K562 (cell line): ENCODE measurements around the gene HMBS. TPM values are rescaled to one million over a fixed set of nuclear protein-coding genes. Genes with fewer than 3 reads are reported as not detected.

Experiments
- RBM39 ChIP-seq: fragments of 200-400 bp; formaldehyde crosslinking; optimal IDR thresholded peaks from 2 replicates; pipeline ENCODE3; 2018; ENCODE audit warnings: low read depth, low read length
- SNIP1 ChIP-seq: fragments of 450-650 bp; IDR thresholded peaks from 2 replicates; pipeline ENCODE4 v1.7.1; 2017; ENCODE audit warnings: low read depth, mild to moderate bottlenecking
- THRA ChIP-seq: fragments of 450-650 bp; IDR thresholded peaks from 2 replicates; pipeline ENCODE4 v1.6.1; 2017; ENCODE audit warnings: mild to moderate bottlenecking, moderate library complexity
- UBTF ChIP-seq, 2 experiments: IDR thresholded peaks; 2 replicates each; pipeline ENCODE4 v1.6.1; 2012; ENCODE audit warnings: improper control_type of control experiment in 2 of 2, low read depth in 2 of 2, low read length in 2 of 2, borderline replicate concordance in 1 of 2
- ZNF184 ChIP-seq: sonication (generic); formaldehyde crosslinking; IDR thresholded peaks from 2 replicates; pipeline ENCODE4 v1.5.0; 2020; ENCODE audit warnings: missing genetic modification reagents
- ZNF444 ChIP-seq: fragments of 250-450 bp; sonication (Bioruptor Pico); IDR thresholded peaks from 2 replicates; pipeline ENCODE4 v1.4.0; 2020; ENCODE audit warnings: mild to moderate bottlenecking, moderate library complexity
- polyA plus RNA-seq, 8 experiments: library from polyadenylated mRNA; depleted of rRNA in 4 of 8; stranded (reverse) in 5 of 8; unstranded in 3 of 8; fragments of >200 nt; fragmentation: Nextera tagmentation in 2 of 8; fragmentation: Illumina TruSeq in 1 of 8; extraction: Ambion mirVana in 2 of 8; extraction: Trizol in 1 of 8; gene quantifications; 2 replicates each; pipeline versions ENCODE4 v1.2.1 to v1.2.3, GENCODE V29; 2011 to 2014; ENCODE audit warnings: inconsistent platforms in 1 of 8, missing spikeins in 1 of 8
- total RNA-seq, 7 experiments: library from RNA; depleted of rRNA in 6 of 7; stranded (reverse); fragments of >200 nt in 6 of 7; fragmentation: Illumina TruSeq in 2 of 7; extraction: Trizol in 2 of 7; gene quantifications; 2 replicates each; pipeline versions ENCODE4 v1.2.1 to v1.2.3, GENCODE V29; 2011 to 2021; ENCODE audit warnings: low replicate concordance in 1 of 7
- TF ChIP-seq, protein P1 (sequence below): fragments of 250-450 bp; sonication (Bioruptor Pico); IDR thresholded peaks from 2 replicates; pipeline ENCODE4 v1.8.0; 2021; ENCODE audit warnings: moderate library complexity, mild to moderate bottlenecking, inconsistent platforms
- TF ChIP-seq, protein P2 (sequence below): fragments of 250-450 bp; sonication (Bioruptor Pico); IDR thresholded peaks from 2 replicates; pipeline ENCODE4 v1.5.0; 2022; ENCODE audit warnings: mild to moderate bottlenecking

Gene HMBS
- total and polyA plus RNA-seq, 9 of the 15 experiments (the other 6 are each of a cell fraction or from before 2014, with no cell fraction given), result 56.9 to 385 (median 286) TPM

DNA sequence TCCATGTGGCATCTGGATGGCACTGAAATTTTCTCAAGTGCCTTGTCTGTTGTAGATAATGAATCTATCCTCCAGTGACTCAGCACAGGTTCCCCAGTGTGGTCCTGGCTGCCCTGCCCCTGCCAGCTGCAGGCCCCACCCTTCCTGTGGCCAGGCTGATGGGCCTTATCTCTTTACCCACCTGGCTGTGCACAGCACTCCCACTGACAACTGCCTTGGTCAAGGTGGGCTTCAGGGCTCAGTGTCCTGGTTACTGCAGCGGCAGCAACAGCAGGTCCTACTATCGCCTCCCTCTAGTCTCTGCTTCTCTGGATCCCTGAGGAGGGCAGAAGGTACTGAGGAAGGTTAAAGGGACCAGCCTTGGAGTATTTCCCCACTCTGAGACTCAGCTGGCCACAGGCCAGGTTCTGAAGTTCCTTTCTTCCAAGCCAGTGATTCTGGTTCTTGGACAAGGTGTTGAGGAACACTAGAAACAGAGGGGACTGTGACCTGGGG is 3.1 kb downstream of the HMBS start (continued):
- TF ChIP-seq UBTF (IDR thresholded peaks at IDR 0.05; ENCODE audit: borderline replicate concordance in 1 of 2, low read depth in 2 of 2, low read length in 2 of 2) (peak in 1 of 2 experiments; percentile 77; a peak in 1 of 4 replicates), ZNF184 (CRISPR knock-in tag) (no peak), ZNF444 (no peak), THRA (no peak), SNIP1 (no peak), RBM39 (peak; percentile 26)
- TF ChIP-seq, protein P1, sequence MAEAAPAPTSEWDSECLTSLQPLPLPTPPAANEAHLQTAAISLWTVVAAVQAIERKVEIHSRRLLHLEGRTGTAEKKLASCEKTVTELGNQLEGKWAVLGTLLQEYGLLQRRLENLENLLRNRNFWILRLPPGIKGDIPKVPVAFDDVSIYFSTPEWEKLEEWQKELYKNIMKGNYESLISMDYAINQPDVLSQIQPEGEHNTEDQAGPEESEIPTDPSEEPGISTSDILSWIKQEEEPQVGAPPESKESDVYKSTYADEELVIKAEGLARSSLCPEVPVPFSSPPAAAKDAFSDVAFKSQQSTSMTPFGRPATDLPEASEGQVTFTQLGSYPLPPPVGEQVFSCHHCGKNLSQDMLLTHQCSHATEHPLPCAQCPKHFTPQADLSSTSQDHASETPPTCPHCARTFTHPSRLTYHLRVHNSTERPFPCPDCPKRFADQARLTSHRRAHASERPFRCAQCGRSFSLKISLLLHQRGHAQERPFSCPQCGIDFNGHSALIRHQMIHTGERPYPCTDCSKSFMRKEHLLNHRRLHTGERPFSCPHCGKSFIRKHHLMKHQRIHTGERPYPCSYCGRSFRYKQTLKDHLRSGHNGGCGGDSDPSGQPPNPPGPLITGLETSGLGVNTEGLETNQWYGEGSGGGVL (CRISPR knock-in tag), result no peak
- TF ChIP-seq, protein P2, sequence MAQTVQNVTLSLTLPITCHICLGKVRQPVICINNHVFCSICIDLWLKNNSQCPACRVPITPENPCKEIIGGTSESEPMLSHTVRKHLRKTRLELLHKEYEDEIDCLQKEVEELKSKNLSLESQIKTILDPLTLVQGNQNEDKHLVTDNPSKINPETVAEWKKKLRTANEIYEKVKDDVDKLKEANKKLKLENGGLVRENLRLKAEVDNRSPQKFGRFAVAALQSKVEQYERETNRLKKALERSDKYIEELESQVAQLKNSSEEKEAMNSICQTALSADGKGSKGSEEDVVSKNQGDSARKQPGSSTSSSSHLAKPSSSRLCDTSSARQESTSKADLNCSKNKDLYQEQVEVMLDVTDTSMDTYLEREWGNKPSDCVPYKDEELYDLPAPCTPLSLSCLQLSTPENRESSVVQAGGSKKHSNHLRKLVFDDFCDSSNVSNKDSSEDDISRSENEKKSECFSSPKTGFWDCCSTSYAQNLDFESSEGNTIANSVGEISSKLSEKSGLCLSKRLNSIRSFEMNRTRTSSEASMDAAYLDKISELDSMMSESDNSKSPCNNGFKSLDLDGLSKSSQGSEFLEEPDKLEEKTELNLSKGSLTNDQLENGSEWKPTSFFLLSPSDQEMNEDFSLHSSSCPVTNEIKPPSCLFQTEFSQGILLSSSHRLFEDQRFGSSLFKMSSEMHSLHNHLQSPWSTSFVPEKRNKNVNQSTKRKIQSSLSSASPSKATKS, result no peak
